K562 (cell line): ENCODE results near the gene MDN1. TPM values are rescaled to one million over a fixed set of nuclear protein-coding genes. Genes with fewer than 3 reads are reported as not detected.
A peak's percentile ranks its signal among the peaks of the same experiment; 100 is the strongest.

ENCODE experiments used
- CLOCK ChIP-seq: fragments of 250-450 bp; sonication (Bioruptor Pico); IDR thresholded peaks from 2 replicates; pipeline ENCODE4 v1.4.0; 2020; ENCODE audit warnings: mild to moderate bottlenecking, moderate library complexity, borderline replicate concordance
- GABPA ChIP-seq: fragments of 200-800 bp; sonication (Bioruptor generic); conservative IDR thresholded peaks from 2 replicates; pipeline ENCODE4 v1.6.1; 2016; ENCODE audit warnings: low read depth, missing genetic modification characterization, missing compliant biosample characterization
- KDM4B ChIP-seq, 2 experiments: fragments of 450-650 bp in 1 of 2; sonication (generic) in 1 of 2; IDR thresholded peaks; 2 replicates each; pipeline ENCODE4 v1.6.1; 2016 to 2017; ENCODE audit warnings: borderline replicate concordance in 2 of 2, antibody characterized with exemption in 1 of 2, low read depth in 1 of 2, mild to moderate bottlenecking in 1 of 2
- KDM5B ChIP-seq: fragments of 200-600 bp; sonication (generic); IDR thresholded peaks from 2 replicates; pipeline ENCODE4 v1.6.1; 2012; ENCODE audit warnings: low read depth, mild to moderate bottlenecking, moderate library complexity, low read length, control low read depth, inconsistent platforms; ENCODE audit not compliant: insufficient replicate concordance
- KLF10 ChIP-seq: fragments of 250-450 bp; sonication (Bioruptor Pico); IDR thresholded peaks from 2 replicates; pipeline ENCODE4 v1.6.1; 2021; ENCODE audit warnings: matching md5 sums
- LARP7 ChIP-seq: fragments of 450-650 bp; IDR thresholded peaks from 2 replicates; pipeline ENCODE4 v1.6.1; 2016
- MAFF ChIP-seq: IDR thresholded peaks from 2 replicates; pipeline ENCODE4 v1.6.1; 2012; ENCODE audit warnings: low read length, improper control_type of control experiment
- MED1 ChIP-seq: sonication (generic); formaldehyde crosslinking; IDR thresholded peaks from 2 replicates; pipeline ENCODE4 v1.8.1; 2023; ENCODE audit warnings: missing genetic modification reagents, borderline replicate concordance
- RNF219 ChIP-seq: fragments of 250-450 bp; sonication (Bioruptor Pico); IDR thresholded peaks from 2 replicates; pipeline ENCODE4 v1.5.0; 2022; ENCODE audit warnings: mild to moderate bottlenecking
- SMAD2 ChIP-seq: fragments of 150-350 bp; IDR thresholded peaks from 2 replicates; pipeline ENCODE4 v1.6.1; 2014; ENCODE audit warnings: low read depth, mild to moderate bottlenecking, low read length
- SRSF7 ChIP-seq: fragments of 200-400 bp; formaldehyde crosslinking; optimal IDR thresholded peaks from 2 replicates; pipeline ENCODE3; 2017; ENCODE audit warnings: mild to moderate bottlenecking, low read depth, low read length
- STAT5B ChIP-seq: fragments of 250-450 bp; sonication (Bioruptor Pico); IDR thresholded peaks from 2 replicates; pipeline ENCODE4 v1.8.0; 2021; ENCODE audit warnings: mild to moderate bottlenecking, inconsistent platforms
- ZNF436 ChIP-seq: fragments of 250-450, 450-650 bp; sonication (Bioruptor Pico); formaldehyde crosslinking; IDR thresholded peaks from 2 replicates; pipeline ENCODE4 v1.7.0; 2020; ENCODE audit warnings: mild to moderate bottlenecking
- ZNF609 ChIP-seq: sonication (generic); formaldehyde crosslinking; IDR thresholded peaks from 2 replicates; pipeline ENCODE4 v1.8.1; 2023; ENCODE audit warnings: missing genetic modification reagents, mild to moderate bottlenecking, borderline replicate concordance
- polyA plus RNA-seq, 8 experiments: library from polyadenylated mRNA; depleted of rRNA in 4 of 8; stranded (reverse) in 5 of 8; unstranded in 3 of 8; fragments of >200 nt; fragmentation: Nextera tagmentation in 2 of 8; fragmentation: Illumina TruSeq in 1 of 8; extraction: Ambion mirVana in 2 of 8; extraction: Trizol in 1 of 8; gene quantifications; 2 replicates each; pipeline versions ENCODE4 v1.2.1 to v1.2.3, GENCODE V29; 2011 to 2014; ENCODE audit warnings: inconsistent platforms in 1 of 8, missing spikeins in 1 of 8
- total RNA-seq, 7 experiments: library from RNA; depleted of rRNA in 6 of 7; stranded (reverse); fragments of >200 nt in 6 of 7; fragmentation: Illumina TruSeq in 2 of 7; extraction: Trizol in 2 of 7; gene quantifications; 2 replicates each; pipeline versions ENCODE4 v1.2.1 to v1.2.3, GENCODE V29; 2011 to 2021; ENCODE audit warnings: low replicate concordance in 1 of 7
- TF ChIP-seq, protein P1 (sequence below), 2 experiments: IDR thresholded peaks; 2 replicates each; pipeline ENCODE4 v1.6.1; 2011; ENCODE audit warnings: borderline replicate concordance in 1 of 2, control low read depth in 1 of 2, low read depth in 1 of 2, low read length in 1 of 2, mild to moderate bottlenecking in 1 of 2, mixed read lengths in 1 of 2, moderate library complexity in 1 of 2; ENCODE audit not compliant: insufficient read depth in 1 of 2, insufficient read length in 1 of 2, poor library complexity in 1 of 2, severe bottlenecking in 1 of 2; ENCODE audit errors: extremely low read depth in 1 of 2

The MDN1 gene
- total and polyA plus RNA-seq, 9 of the 15 experiments (the other 6 are each of a cell fraction or from before 2014, with no cell fraction given) = 25.6 to 93.6 (median 43.0) TPM

DNA sequence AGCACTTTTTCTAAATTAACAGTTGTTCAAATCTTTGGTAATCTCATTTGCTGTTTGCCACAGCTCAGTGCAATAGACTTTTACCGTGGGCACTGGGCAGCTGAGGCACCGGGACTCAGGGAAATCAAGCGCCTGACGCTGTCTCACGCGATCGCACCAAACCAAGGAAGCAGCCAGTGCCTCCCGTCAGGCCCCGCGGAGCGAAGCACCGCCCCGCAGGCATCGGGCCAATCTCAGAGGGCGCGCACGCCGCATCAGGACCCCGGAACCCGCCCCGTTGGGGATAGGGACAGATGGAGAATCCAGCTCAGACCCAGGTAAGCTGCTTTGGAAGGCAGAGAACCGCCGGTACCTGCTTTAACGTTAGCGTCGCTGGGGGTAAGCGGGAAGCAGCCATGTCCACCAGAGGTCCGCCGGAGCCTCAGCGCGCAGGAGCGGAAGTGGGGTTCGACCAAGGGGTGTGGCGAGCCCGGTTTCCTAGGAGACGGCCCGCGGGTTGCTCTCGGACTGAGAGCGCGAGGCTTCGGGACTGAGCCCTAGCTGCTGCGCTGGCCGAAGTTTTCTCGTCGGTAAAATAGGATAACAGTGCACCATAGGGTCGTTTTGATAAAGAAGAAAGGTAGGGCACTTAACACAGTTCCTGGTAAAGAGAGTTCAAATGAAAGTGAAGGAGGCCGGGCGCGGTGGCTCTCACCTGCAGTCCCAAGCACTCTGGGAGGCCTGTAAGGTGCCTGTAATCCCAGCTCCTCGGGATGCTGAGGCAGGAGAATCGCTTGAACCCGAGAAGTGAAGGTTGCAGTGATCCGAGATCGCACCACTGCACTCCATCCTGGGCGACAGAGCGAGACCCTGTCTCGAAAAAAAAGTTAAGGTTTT is 181.0 kb downstream of the MDN1 start, which contains the start of gene LYRM2 (continued):
- TF ChIP-seq KDM5B (peak; percentile 89), KLF10 (CRISPR knock-in tag) (no peak), STAT5B (CRISPR knock-in tag) (no peak), RNF219 (no peak), LARP7 (no peak), ZNF609 (CRISPR knock-in tag) (0 out of 2 replicates have a peak, but pooled peaks have one; percentile 13), SMAD2 (no peak), MED1 (CRISPR knock-in tag) (no peak), CLOCK (CRISPR knock-in tag) (no peak), SRSF7 (no peak), ZNF436 (CRISPR knock-in tag) (no peak), MAFF (no peak), KDM4B (IDR thresholded peaks at IDR 0.05; ENCODE audit: borderline replicate concordance in 2 of 2, low read depth in 1 of 2) (no peak; a peak in 1 of 4 replicates), GABPA (tag) (peak; percentile 87)
- TF ChIP-seq, protein P1, sequence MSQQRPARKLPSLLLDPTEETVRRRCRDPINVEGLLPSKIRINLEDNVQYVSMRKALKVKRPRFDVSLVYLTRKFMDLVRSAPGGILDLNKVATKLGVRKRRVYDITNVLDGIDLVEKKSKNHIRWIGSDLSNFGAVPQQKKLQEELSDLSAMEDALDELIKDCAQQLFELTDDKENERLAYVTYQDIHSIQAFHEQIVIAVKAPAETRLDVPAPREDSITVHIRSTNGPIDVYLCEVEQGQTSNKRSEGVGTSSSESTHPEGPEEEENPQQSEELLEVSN (IDR thresholded peaks at IDR 0.05; ENCODE audit: borderline replicate concordance in 1 of 2, extremely low read depth in 1 of 2, insufficient read depth in 1 of 2, insufficient read length in 1 of 2, low read depth in 1 of 2, low read length in 1 of 2, poor library complexity in 1 of 2, severe bottlenecking in 1 of 2) = peak; percentile 53 to 55
